K562 (cell line): ENCODE data around the gene RPL11. TPM values are rescaled to one million over a fixed set of nuclear protein-coding genes. Genes with fewer than 3 reads are reported as not detected.
"Not testable (repeated sequence)": the region's sequence is repeated elsewhere in the genome, so short reads cannot be mapped to it uniquely, and the experiment has no call there.

Source experiments
- ATAC-seq: fragments of 200-7000 bp; cut with Tn5 transposase; 3 replicates; pipeline ENCODE4 v1.9.1; 2020; ENCODE audit warnings: moderate library complexity
- BruUV-seq: library from RNA; stranded (reverse); fragments of 400-500 nt; replicated peaks from 2 replicates; lab custom pipeline; 2021; lab: Mats Ljungman, UMichigan
- CTCF ChIA-PET: fragments of 300-600 bp; formaldehyde crosslinking; extraction: SDS; loops from one replicate; lab custom pipeline; 2021; ENCODE audit warnings: low intra/inter-chr PET ratio; lab: Yijun Ruan, JAX
- POLR2A ChIA-PET: fragments of 300-600, 350-650 bp; sonication (Branson Sonifier 250); formaldehyde crosslinking; extraction: SDS; loops from one replicate; lab custom pipeline; 2021; ENCODE audit warnings: antibody characterized with exemption, inconsistent platforms; lab: Yijun Ruan, JAX
- DNase-seq, 4 experiments: peaks; one replicate each; pipeline versions ENCODE4 v3.0.0 to v3.0.0-alpha.2; 2011 to 2018; ENCODE audit warnings: low spot score in 3 of 4, mixed read lengths in 3 of 4; ENCODE audit errors: extremely low read depth in 1 of 4
- FAIRE-seq: peaks from 2 replicates; lab custom pipeline; 2011; peaks lifted over from hg19 to GRCh38; lab: Jason Lieb, UNC
- H2AFZ ChIP-seq: 2 replicates; pipeline ENCODE4 v1.6.0; 2011; ENCODE audit warnings: low read depth, low read length, control low read depth, inconsistent platforms
- H3K27ac ChIP-seq: fragments of 200-600 bp; 3 replicates; pipeline ENCODE4 v1.8.0; 2011; ENCODE audit warnings: low read depth, mild to moderate bottlenecking, control low read depth, inconsistent platforms, low read length, moderate library complexity, mixed read lengths; ENCODE audit errors: extremely low read depth
- H3K27me3 ChIP-seq, 2 experiments: fragments of 300-600 bp in 1 of 2; 2 replicates in 1 of 2; 3 replicates in 1 of 2; pipeline versions ENCODE4 v1.6.0 to v1.8.0; 2011; ENCODE audit warnings: inconsistent platforms in 2 of 2, low read length in 2 of 2, mild to moderate bottlenecking in 1 of 2, mixed read lengths in 1 of 2, moderate library complexity in 1 of 2; ENCODE audit not compliant: control insufficient read depth in 2 of 2, insufficient read depth in 2 of 2
- H3K36me3 ChIP-seq: fragments of 300-600 bp; 3 replicates; pipeline ENCODE4 v1.8.0; 2011; ENCODE audit warnings: mild to moderate bottlenecking, low read length, inconsistent platforms; ENCODE audit not compliant: control insufficient read depth, insufficient read depth
- H3K4me1 ChIP-seq, 2 experiments: fragments of 200-600 bp in 1 of 2; replicated peaks in 1 of 2; 2 replicates in 1 of 2; 3 replicates in 1 of 2; pipeline versions ENCODE4 v1.5.1 to v1.8.0; 2011; ENCODE audit warnings: inconsistent platforms in 2 of 2, low read length in 2 of 2, mild to moderate bottlenecking in 1 of 2, mixed read lengths in 1 of 2, moderate library complexity in 1 of 2; ENCODE audit not compliant: control insufficient read depth in 2 of 2, insufficient read depth in 2 of 2
- H3K4me2 ChIP-seq: 2 replicates; pipeline ENCODE4 v1.6.1; 2011; ENCODE audit warnings: low read length, control low read depth, inconsistent platforms, mixed read lengths; ENCODE audit not compliant: insufficient read depth
- H3K4me3 ChIP-seq: fragments of 200-600 bp; sonication (generic), shearing (Covaris generic); 2 replicates; pipeline ENCODE4 v1.5.1; 2016; ENCODE audit warnings: control low read depth, inconsistent platforms
- H3K79me2 ChIP-seq: fragments of 200-600 bp; 3 replicates; pipeline ENCODE4 v1.8.0; 2011; ENCODE audit warnings: low read length, inconsistent platforms; ENCODE audit not compliant: control insufficient read depth, insufficient read depth
- H3K9ac ChIP-seq, 2 experiments: 2 replicates each; pipeline versions ENCODE4 v1.6.0 to v1.6.1; 2011; ENCODE audit warnings: low read depth in 2 of 2, low read length in 2 of 2, control low read depth in 1 of 2, inconsistent platforms in 1 of 2, mild to moderate bottlenecking in 1 of 2, mixed read lengths in 1 of 2; ENCODE audit not compliant: insufficient read depth in 1 of 2
- H3K9me1 ChIP-seq: one replicate; pipeline ENCODE4 v1.6.0; 2011; ENCODE audit warnings: inconsistent platforms, mild to moderate bottlenecking, low read length, moderate library complexity; ENCODE audit not compliant: control insufficient read depth, insufficient read depth
- H3K9me3 ChIP-seq: replicated peaks from 2 replicates; pipeline ENCODE4 v1.5.1; 2011; ENCODE audit warnings: low read depth, low read length, inconsistent platforms; ENCODE audit not compliant: control insufficient read depth, insufficient read depth
- H4K20me1 ChIP-seq: replicated peaks from 2 replicates; pipeline ENCODE4 v1.6.1; 2011; ENCODE audit warnings: low read length, inconsistent platforms, mixed read lengths; ENCODE audit not compliant: control insufficient read depth, insufficient read depth
- KDM1A ChIP-seq, 2 experiments: fragments of 450-650 bp; IDR thresholded peaks; 2 replicates each; pipeline ENCODE4 v1.6.1; 2016; ENCODE audit warnings: mild to moderate bottlenecking in 2 of 2
- NCOR1 ChIP-seq: fragments of 450-650 bp; IDR thresholded peaks from 2 replicates; pipeline ENCODE4 v1.6.1; 2016; ENCODE audit warnings: mild to moderate bottlenecking, moderate library complexity
- SMARCA4 ChIP-seq: fragments of 450-650 bp; IDR thresholded peaks from 2 replicates; pipeline ENCODE4 v1.6.1; 2016
- SMARCE1 ChIP-seq: fragments of 450-650 bp; IDR thresholded peaks from 2 replicates; pipeline ENCODE4 v1.7.1; 2016; ENCODE audit warnings: mild to moderate bottlenecking
- SOX6 ChIP-seq: fragments of 450-650 bp; IDR thresholded peaks from 2 replicates; pipeline ENCODE4 v1.6.1; 2014; ENCODE audit warnings: mild to moderate bottlenecking
- TAL1 ChIP-seq: fragments of 450-650 bp; IDR thresholded peaks from 2 replicates; pipeline ENCODE4 v1.6.1; 2016; ENCODE audit warnings: mild to moderate bottlenecking
- ZNF121 ChIP-seq: sonication (generic); formaldehyde crosslinking; conservative IDR thresholded peaks from 2 replicates; pipeline ENCODE4 v1.8.0; 2022; ENCODE audit warnings: missing genetic modification reagents
- WGBS: fragments of 100-300 bp; shearing (Covaris generic); methylation state at CpG from one replicate; pipeline ENCODE4 v1.1.6; 2016; ENCODE audit warnings: low coverage, mixed read lengths; ENCODE audit not compliant: insufficient coverage; ENCODE audit errors: missing lambda C conversion rate; 5-methylcytosine and 5-hydroxymethylcytosine counted together
- in situ Hi-C: fragments of 300-500 bp; cut with MboI; formaldehyde crosslinking; loops from 4 replicates; pipeline ENCODE4 v1.15.0; 2018; ENCODE audit warnings: inconsistent platforms, mixed read lengths
- intact Hi-C: fragments of 100-400 bp; cut with micrococcal nuclease; formaldehyde crosslinking; loops from 2 replicates; pipeline ENCODE4 v1.14.2; 2022
- polyA plus RNA-seq, 8 experiments: library from polyadenylated mRNA; depleted of rRNA in 4 of 8; stranded (reverse) in 5 of 8; unstranded in 3 of 8; fragments of >200 nt; fragmentation: Nextera tagmentation in 2 of 8; fragmentation: Illumina TruSeq in 1 of 8; extraction: Ambion mirVana in 2 of 8; extraction: Trizol in 1 of 8; gene quantifications; 2 replicates each; pipeline versions ENCODE4 v1.2.1 to v1.2.3, GENCODE V29; 2011 to 2014; ENCODE audit warnings: inconsistent platforms in 1 of 8, missing spikeins in 1 of 8
- total RNA-seq, 7 experiments: library from RNA; depleted of rRNA in 6 of 7; stranded (reverse); fragments of >200 nt in 6 of 7; fragmentation: Illumina TruSeq in 2 of 7; extraction: Trizol in 2 of 7; gene quantifications; 2 replicates each; pipeline versions ENCODE4 v1.2.1 to v1.2.3, GENCODE V29; 2011 to 2021; ENCODE audit warnings: low replicate concordance in 1 of 7

Gene RPL11
- total and polyA plus RNA-seq, 9 of the 15 experiments (the other 6 are each of a cell fraction or from before 2014, with no cell fraction given), result 1,781 to 4,526 (median 3,111) TPM

DNA sequence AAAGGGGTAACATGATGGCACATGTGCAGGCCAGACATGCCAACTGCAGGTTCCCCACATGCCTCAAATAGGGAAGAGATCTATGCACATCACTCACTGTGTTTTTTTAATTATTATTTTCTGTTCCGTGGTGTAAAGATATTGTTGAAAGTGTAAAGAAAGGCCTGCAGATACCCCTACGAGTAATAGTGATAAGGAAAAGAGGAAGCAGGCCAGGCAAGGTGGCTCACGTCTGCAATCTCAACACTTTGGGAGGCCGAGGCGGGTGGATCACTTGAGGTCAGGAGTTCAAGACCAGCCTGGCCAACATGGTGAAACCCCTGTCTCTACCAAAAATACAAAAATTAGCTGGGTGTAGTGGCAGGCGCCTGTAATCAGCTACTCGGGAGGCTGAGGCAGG is 6.4 kb upstream of the RPL11 start (continued):
- TF ChIP-seq KDM1A (IDR thresholded peaks at IDR 0.05) (peak in 1 of 2 experiments; percentile 46; a peak in 2 of 4 replicates), SOX6 (0 out of 2 replicates have a peak, but pooled peaks have one; percentile 17), SMARCA4 (0 out of 2 replicates have a peak, but pooled peaks have one; percentile 23), NCOR1 (0 out of 2 replicates have a peak, but pooled peaks have one; percentile 4), TAL1 (peak; percentile 45; the same call in 1 of the 2 replicates), SMARCE1 (peak; percentile 71; the same call in 1 of the 2 replicates)
- TF ChIP-seq, all 486 proteins: peak for 20; not testable (repeated sequence) for 466

DNA sequence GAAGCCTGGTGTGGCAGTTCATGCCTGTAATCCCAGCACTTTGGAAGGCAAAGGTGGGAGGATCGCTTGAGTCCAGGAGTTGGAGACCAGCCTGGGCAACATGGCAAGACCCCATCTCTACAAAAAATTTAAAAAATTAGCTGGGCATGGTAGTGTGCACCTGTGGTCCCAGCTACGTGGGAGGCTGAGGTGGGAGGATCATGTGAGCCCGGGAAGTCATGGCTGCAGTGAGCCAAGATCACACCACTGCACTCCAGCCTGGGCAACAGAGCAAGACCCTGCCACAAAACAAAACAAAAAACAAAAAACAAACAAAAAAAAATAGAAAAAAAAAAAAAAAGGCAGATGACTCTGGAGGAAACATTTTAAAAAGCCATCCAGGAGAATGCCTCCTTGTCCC is 3.9 kb upstream of the RPL11 start:
- H3K36me3 ChIP-seq, DNase-seq, H3K9ac ChIP-seq, BruUV-seq, H3K4me2 ChIP-seq, CTCF ChIA-PET, H3K9me1 ChIP-seq, H3K27me3 ChIP-seq, H3K4me3 ChIP-seq, intact Hi-C loops, ATAC-seq, in situ Hi-C loops, H3K9me3 ChIP-seq, H3K27ac ChIP-seq, H2AFZ ChIP-seq, FAIRE-seq, H4K20me1 ChIP-seq: not testable (repeated sequence)
- peaks cover 5 to 10% of the 10 kb centered on the region in 2 experiments; a peak in 3 of 5 replicates for H3K4me1 ChIP-seq
- TF ChIP-seq ZNF121 (CRISPR knock-in tag), result peak; percentile 92
- WGBS, result 2% methylated on average over 3 of the region's 3 CpGs
- peaks cover 12% of the 10 kb centered on the region for H3K79me2 ChIP-seq
- POLR2A ChIA-PET, result interaction anchor here (0.8 kb wide), 1 partner anchor 12 kb away, joined by 3 read pairs; no protein-coding TSS in a partner anchor
